ENCODE results near the gene NHSL2. TPM values are rescaled to one million over a fixed set of nuclear protein-coding genes. Genes with fewer than 3 reads are reported as not detected.

NHSL2 gene
- total RNA-seq, 1 donor from 2014 or later, result not detected

GRCh38 chrX:72102126-72102525 lies 191.5 kb downstream of the NHSL2 start:
- FAIRE-seq, result no peak
- TF ChIP-seq CTCF (IDR thresholded peaks at IDR 0.05; ENCODE audit: insufficient read depth, low read length, severe bottlenecking), result no peak
- H3K27me3 ChIP-seq (ENCODE audit: control insufficient read depth, insufficient read depth, low read length), result no peaks in the 10 kb centered on the region

GRCh38 chrX:72102760-72103159 lies 192.1 kb downstream of the NHSL2 start:
- FAIRE-seq (no peak), DNase-seq (ENCODE audit: low read depth) (no peak)
- Histone ChIP-seq H3K4me3 (ENCODE audit: low read depth, low read length) (no peak overlapping the region), H3K27me3 (ENCODE audit: control insufficient read depth, insufficient read depth, low read length) (no peaks in the 10 kb centered on the region), H3K36me3 (ENCODE audit: control insufficient read depth, insufficient read depth, low read length) (no peaks in the 10 kb centered on the region)
- no peak for TF ChIP-seq CTCF (IDR thresholded peaks at IDR 0.05; ENCODE audit: insufficient read depth, low read length, severe bottlenecking)

More at GRCh38 chrX:72102126-72102525, 191.5 kb downstream of the NHSL2 start:
- no peaks in the 10 kb centered on the region for H3K36me3 ChIP-seq (ENCODE audit: control insufficient read depth, insufficient read depth, low read length)
- DNase-seq (ENCODE audit: low read depth), result no peak
- no peak overlapping the region for H3K4me3 ChIP-seq (ENCODE audit: low read depth, low read length)

- no peak for DNase-seq (ENCODE audit: low read depth)
- no peak for FAIRE-seq
- no peak overlapping the region for H3K4me3 ChIP-seq (ENCODE audit: low read depth, low read length)
- no peak for TF ChIP-seq CTCF (IDR thresholded peaks at IDR 0.05; ENCODE audit: insufficient read depth, low read length, severe bottlenecking)
- no peaks in the 10 kb centered on the region for H3K27me3 ChIP-seq (ENCODE audit: control insufficient read depth, insufficient read depth, low read length)
- no peaks in the 10 kb centered on the region for H3K36me3 ChIP-seq (ENCODE audit: control insufficient read depth, insufficient read depth, low read length)
These were observed 194.8 kb downstream of the NHSL2 start for GRCh38 chrX:72105436-72105835.

- no peak overlapping the region for H3K4me3 ChIP-seq (ENCODE audit: low read depth, low read length)
- TF ChIP-seq CTCF (IDR thresholded peaks at IDR 0.05; ENCODE audit: insufficient read depth, low read length, severe bottlenecking), result no peak
- FAIRE-seq (no peak), DNase-seq (ENCODE audit: low read depth) (peak; percentile 75)
- H3K27me3 ChIP-seq (ENCODE audit: control insufficient read depth, insufficient read depth, low read length), result no peaks in the 10 kb centered on the region
- no peaks in the 10 kb centered on the region for H3K36me3 ChIP-seq (ENCODE audit: control insufficient read depth, insufficient read depth, low read length)
These were observed 196.7 kb downstream of the NHSL2 start for GRCh38 chrX:72107320-72107719.

GRCh38 chrX:72107841-72108595 lies 197.4 kb downstream of the NHSL2 start:
- TF ChIP-seq CTCF (IDR thresholded peaks at IDR 0.05; ENCODE audit: insufficient read depth, low read length, severe bottlenecking), result no peak
- Histone ChIP-seq H3K4me3 (ENCODE audit: low read depth, low read length) (no peak overlapping the region), H3K36me3 (ENCODE audit: control insufficient read depth, insufficient read depth, low read length) (no peaks in the 10 kb centered on the region), H3K27me3 (ENCODE audit: control insufficient read depth, insufficient read depth, low read length) (no peaks in the 10 kb centered on the region)
- no peak for FAIRE-seq
- DNase-seq (ENCODE audit: low read depth), result no peak

GRCh38 chrX:72108666-72109065 lies 198.0 kb downstream of the NHSL2 start:
- TF ChIP-seq CTCF (IDR thresholded peaks at IDR 0.05; ENCODE audit: insufficient read depth, low read length, severe bottlenecking), result no peak
- H3K4me3 ChIP-seq (ENCODE audit: low read depth, low read length), result no peak overlapping the region
- DNase-seq (ENCODE audit: low read depth), result no peak
- H3K27me3 ChIP-seq (ENCODE audit: control insufficient read depth, insufficient read depth, low read length), result no peaks in the 10 kb centered on the region
- no peak for FAIRE-seq
- no peaks in the 10 kb centered on the region for H3K36me3 ChIP-seq (ENCODE audit: control insufficient read depth, insufficient read depth, low read length)
